Thyroid gland (tissue), 4 donors: ENCODE data around the gene RCE1. TPM values are rescaled to one million over a fixed set of nuclear protein-coding genes. Genes with fewer than 3 reads are reported as not detected.
"Not testable (repeated sequence)": the region's sequence is repeated elsewhere in the genome, so short reads cannot be mapped to it uniquely, and the experiment has no call there.

Source experiments
- DNase-seq, 2 donors: peaks; one replicate each; pipeline ENCODE4 v3.0.0-alpha.2; 2019
- H3K27ac ChIP-seq, 3 donors: fragments of 200-600 bp; sonication (generic); 1 replicate in 2 of 3; 2 replicates in 1 of 3; pipeline ENCODE4 v1.5.1; 2016 to 2019; ENCODE audit warnings: mild to moderate bottlenecking in 1 of 3, moderate library complexity in 1 of 3
- H3K27me3 ChIP-seq: fragments of 200-600 bp; sonication (generic); one replicate; pipeline ENCODE4 v1.5.1; 2019
- H3K36me3 ChIP-seq, 2 donors: fragments of 200-600 bp; sonication (generic); one replicate each; pipeline ENCODE4 v1.5.1; 2016 to 2019
- H3K4me1 ChIP-seq, 2 donors: fragments of 200-600 bp; sonication (generic); one replicate each; pipeline ENCODE4 v1.5.1; 2017 to 2019
- H3K4me3 ChIP-seq, 3 donors: fragments of 200-600 bp; sonication (generic); replicated peaks in 1 of 3; 1 replicate in 2 of 3; 2 replicates in 1 of 3; pipeline ENCODE4 v1.5.1; 2016; ENCODE audit warnings: mild to moderate bottlenecking in 1 of 3
- H3K9me3 ChIP-seq: fragments of 200-600 bp; sonication (generic); one replicate; pipeline ENCODE4 v1.5.1; 2017
- CTCF ChIP-seq, 6 experiments: fragments of 200-600 bp in 3 of 6; fragments of 450-650 bp in 3 of 6; sonication (generic) in 3 of 6; IDR thresholded peaks; one replicate each; pipeline ENCODE4 v1.5.1; 2016 to 2019; ENCODE audit warnings: antibody characterized with exemption in 6 of 6, mild to moderate bottlenecking in 2 of 6, inconsistent platforms in 1 of 6, moderate library complexity in 1 of 6
- POLR2A ChIP-seq, 2 donors: fragments of 450-650 bp; IDR thresholded peaks; one replicate each; pipeline ENCODE4 v1.6.1; 2017; ENCODE audit warnings: antibody characterized with exemption in 2 of 2, mild to moderate bottlenecking in 2 of 2, moderate library complexity in 1 of 2
- WGBS, 2 donors: methylation state at CpG; one replicate each; pipeline ENCODE4 v1.1.5; 2017; 5-methylcytosine and 5-hydroxymethylcytosine counted together
- intact Hi-C: fragments of 100-400 bp; cut with DNase I; formaldehyde crosslinking; loops from one replicate; pipeline ENCODE4 v1.15.1; 2023
- total RNA-seq, 4 donors: library from RNA; depleted of rRNA; stranded (reverse); fragments of >200 nt; gene quantifications; one replicate each; pipeline ENCODE4 v1.2.3, GENCODE V29; 2016

Gene RCE1
- total RNA-seq: 10 to 100 TPM; 10.8 to 23.6 (median 16.1) TPM

DNA sequence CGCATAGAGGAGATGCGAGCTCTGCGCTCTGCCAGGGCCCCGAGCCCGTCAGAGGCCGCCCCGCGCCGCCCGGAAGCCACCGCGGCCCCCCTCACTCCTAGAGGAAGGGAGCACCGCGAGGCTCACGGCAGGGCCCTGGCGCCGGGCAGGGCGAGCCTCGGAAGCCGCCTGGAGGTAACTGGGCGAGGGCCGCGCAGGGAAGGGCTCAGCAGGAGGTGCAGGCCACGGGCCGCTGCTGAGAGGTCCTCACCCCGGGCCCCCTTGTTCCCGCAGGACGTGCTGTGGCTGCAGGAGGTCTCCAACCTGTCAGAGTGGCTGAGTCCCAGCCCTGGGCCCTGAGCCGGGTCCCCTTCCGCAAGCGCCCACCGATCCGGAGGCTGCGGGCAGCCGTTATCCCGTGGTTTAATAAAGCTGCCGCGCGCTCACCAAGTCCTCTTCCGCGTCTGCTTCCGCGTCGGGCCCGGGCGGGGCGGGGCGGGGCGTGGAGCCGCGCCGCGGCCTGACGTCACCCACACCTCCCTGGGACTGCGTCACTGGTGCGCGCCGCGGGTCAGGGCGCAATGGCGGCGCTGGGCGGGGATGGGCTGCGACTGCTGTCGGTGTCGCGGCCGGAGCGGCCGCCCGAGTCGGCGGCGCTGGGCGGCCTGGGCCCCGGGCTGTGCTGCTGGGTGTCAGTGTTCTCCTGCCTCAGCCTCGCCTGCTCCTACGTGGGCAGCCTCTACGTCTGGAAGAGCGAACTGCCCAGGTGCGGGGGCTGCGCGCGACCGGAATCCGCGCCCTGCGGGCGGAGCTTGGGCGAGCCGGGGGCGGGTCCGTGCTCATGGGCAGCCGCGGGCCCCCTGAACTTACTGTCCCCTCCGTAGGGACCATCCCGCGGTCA lies at the start of gene RCE1:
TSS of gene RCE1 (plus strand) at position 546 of the 880 bp plus-strand sequence. CDS start at position 561, 15 bp downstream.
- peak; percentile 86 to 88 for DNase-seq
- TF ChIP-seq POLR2A (IDR thresholded peaks at IDR 0.05) (peak in 1 of 2 donors; percentile 90), CTCF (IDR thresholded peaks at IDR 0.05) (peak in 1 of 6 experiments; percentile 13)
- Histone ChIP-seq H3K9me3 (no peaks in the 10 kb centered on the region), H3K4me3 (peak within 1 kb of the TSS; percentile 25 to 94 (median 60)), H3K27ac (peak within 1 kb of the TSS; percentile 82 to 95 (median 86)), H3K36me3 (peaks cover 0 to 15% of the 10 kb centered on the region in 2 donors), H3K4me1 (peaks cover 19 to 29% of the 10 kb centered on the region in 2 donors), H3K27me3 (no peaks in the 10 kb centered on the region)
- intact Hi-C loops: no loop called here
- 0% methylated on average over 5 to 7 of the region's 98 CpGs for WGBS, 2 donors

DNA sequence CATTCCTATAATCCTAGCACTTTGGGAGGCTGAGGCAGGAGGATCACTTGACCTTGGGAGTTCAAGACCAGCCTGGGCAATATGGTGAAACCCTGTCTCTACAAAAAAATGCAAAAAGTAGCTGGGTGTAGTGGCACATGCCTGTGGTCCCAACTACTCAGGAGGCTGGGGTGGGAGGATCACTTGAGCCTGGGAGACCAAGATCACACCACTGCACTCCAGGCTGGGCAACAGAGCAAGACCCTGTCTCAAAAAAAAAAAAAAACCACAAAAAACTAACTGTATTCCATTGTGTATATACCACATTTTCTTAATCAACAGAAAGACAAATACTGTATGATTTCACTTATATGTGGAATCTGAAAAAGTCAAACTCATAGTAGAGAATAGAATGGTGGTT lies 43.4 kb upstream of the RCE1 start:
- H3K36me3 ChIP-seq, H3K4me1 ChIP-seq, intact Hi-C loops: not testable (repeated sequence)

GRCh38 chr11:66800720-66801428 lies 42.4 kb upstream of the RCE1 start:
- Histone ChIP-seq H3K9me3 (no peaks in the 10 kb centered on the region), H3K4me1 (no peaks in the 10 kb centered on the region), H3K27ac (no peak overlapping the region), H3K27me3 (no peaks in the 10 kb centered on the region), H3K36me3 (no peaks in the 10 kb centered on the region), H3K4me3 (no peak overlapping the region)
- intact Hi-C loops: no loop called here
- DNase-seq: no peak
- no peak for TF ChIP-seq POLR2A (IDR thresholded peaks at IDR 0.05)
- no peak for TF ChIP-seq CTCF (IDR thresholded peaks at IDR 0.05)
- WGBS, 2 donors: 90 to 93% methylated on average over 5 of the region's 5 CpGs

More for the DNA sequence above, 43.4 kb upstream of the RCE1 start:
- H3K27ac ChIP-seq, H3K27me3 ChIP-seq, H3K4me3 ChIP-seq, H3K9me3 ChIP-seq, DNase-seq: not testable (repeated sequence)

DNA sequence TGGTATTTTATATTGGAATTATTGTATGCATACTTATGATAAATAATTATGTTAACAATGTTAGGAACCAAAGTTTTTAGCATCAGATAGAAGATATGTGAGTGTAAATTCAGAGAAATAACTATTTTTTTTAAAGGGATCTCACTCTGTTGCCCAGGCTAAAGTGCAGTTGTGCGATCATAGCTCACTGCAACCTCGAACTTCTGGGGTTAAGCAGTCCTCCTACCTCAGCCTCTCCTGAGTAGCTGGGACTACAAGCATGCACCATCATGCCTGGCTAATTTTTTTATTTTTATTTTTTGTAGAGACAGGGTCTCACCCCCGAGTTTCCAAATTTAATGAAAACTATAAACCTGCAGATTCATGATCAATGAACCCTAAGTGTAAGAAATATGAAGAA lies 33.6 kb upstream of the RCE1 start:
- H3K27ac ChIP-seq: no peak overlapping the region
- no peaks in the 10 kb centered on the region for H3K36me3 ChIP-seq
- H3K4me3 ChIP-seq: no peak overlapping the region
- no peaks in the 10 kb centered on the region for H3K9me3 ChIP-seq
- intact Hi-C loops: no loop called here
- no peaks in the 10 kb centered on the region for H3K4me1 ChIP-seq
- 95% methylated on average over 3 of the region's 3 CpGs for WGBS, 2 donors
- no peaks in the 10 kb centered on the region for H3K27me3 ChIP-seq
- TF ChIP-seq CTCF (IDR thresholded peaks at IDR 0.05) (no peak), POLR2A (IDR thresholded peaks at IDR 0.05) (no peak)
- no peak for DNase-seq

- Histone ChIP-seq H3K36me3 (no peaks in the 10 kb centered on the region), H3K9me3 (no peaks in the 10 kb centered on the region), H3K4me3 (no peak overlapping the region), H3K27me3 (no peaks in the 10 kb centered on the region), H3K27ac (no peak overlapping the region), H3K4me1 (no peaks in the 10 kb centered on the region)
- no peak for DNase-seq
- intact Hi-C loops: no loop called here
- WGBS, 2 donors: 96 to 100% methylated on average over 1 of the region's 1 CpG
- TF ChIP-seq CTCF (IDR thresholded peaks at IDR 0.05) (no peak), POLR2A (IDR thresholded peaks at IDR 0.05) (no peak)
Observed at GRCh38 chr11:66810576-66811185, 32.6 kb upstream of the RCE1 start.
